Prostate gland (tissue), 2 donors: Measurements from ENCODE around the gene TREM1. TPM values are rescaled to one million over a fixed set of nuclear protein-coding genes. Genes with fewer than 3 reads are reported as not detected.

ENCODE experiments used
- DNase-seq: peaks from one replicate; pipeline ENCODE4 v3.0.0-alpha.2; 2019; ENCODE audit warnings: low spot score
- H3K27ac ChIP-seq, 2 donors: fragments of 200-600 bp; sonication (generic); 2 replicates each; pipeline ENCODE4 v1.5.1; 2017 to 2019
- H3K27me3 ChIP-seq: fragments of 200-600 bp; sonication (generic); replicated peaks from 2 replicates; pipeline ENCODE4 v1.5.1; 2019; ENCODE audit not compliant: insufficient read depth
- H3K36me3 ChIP-seq, 2 donors: fragments of 200-600 bp; sonication (generic); 1 replicate in 1 of 2; 2 replicates in 1 of 2; pipeline versions ENCODE4 v1.5.1 to v1.8.1; 2017 to 2019
- H3K4me1 ChIP-seq: fragments of 200-600 bp; sonication (generic); replicated peaks from 2 replicates; pipeline ENCODE4 v1.5.1; 2019
- H3K4me3 ChIP-seq, 2 donors: fragments of 200-600 bp; sonication (generic); 2 replicates each; pipeline ENCODE4 v1.5.1; 2017 to 2019
- H3K9me3 ChIP-seq: fragments of 200-600 bp; sonication (generic); 2 replicates; pipeline ENCODE4 v1.5.1; 2017
- CTCF ChIP-seq, 4 experiments: fragments of 200-600 bp in 2 of 4; fragments of 450-650 bp in 2 of 4; sonication (generic) in 2 of 4; IDR thresholded peaks; 1 replicate in 3 of 4; 2 replicates in 1 of 4; pipeline ENCODE4 v1.5.1; 2016 to 2019; ENCODE audit warnings: antibody characterized with exemption in 4 of 4, mild to moderate bottlenecking in 2 of 4, moderate library complexity in 2 of 4
- POLR2A ChIP-seq: fragments of 450-650 bp; IDR thresholded peaks from one replicate; pipeline ENCODE4 v1.6.1; 2016; ENCODE audit warnings: antibody characterized with exemption, mild to moderate bottlenecking
- POLR2AphosphoS5 ChIP-seq: sonication (generic); formaldehyde crosslinking; IDR thresholded peaks from one replicate; pipeline ENCODE4 v1.6.1; 2017; ENCODE audit warnings: antibody characterized with exemption
- WGBS: methylation state at CpG from one replicate; pipeline ENCODE4 v1.1.5; 2018; 5-methylcytosine and 5-hydroxymethylcytosine counted together
- intact Hi-C: fragments of 100-400 bp; cut with DNase I; formaldehyde crosslinking; loops from one replicate; pipeline ENCODE4 v1.14.2; 2022
- total RNA-seq, 2 donors: library from RNA; depleted of rRNA; stranded (reverse); fragments of >200 nt; gene quantifications; one replicate each; pipeline ENCODE4 v1.1.0, GENCODE V29; 2016

The TREM1 gene
- total RNA-seq, 2 donors from 2014 or later: not detected

- Histone ChIP-seq H3K27me3 (peaks cover 1% of the 10 kb centered on the region), H3K36me3 (no peaks in the 10 kb centered on the region), H3K4me1 (no peaks in the 10 kb centered on the region), H3K4me3 (no peak overlapping the region), H3K9me3 (no peaks in the 10 kb centered on the region), H3K27ac (no peak overlapping the region)
- WGBS: 85% methylated on average over 1 of the region's 1 CpG
- TF ChIP-seq POLR2A (no peak), POLR2AphosphoS5 (no peak), CTCF (IDR thresholded peaks at IDR 0.05) (no peak)
- intact Hi-C loops: loop anchor here (5.0 kb wide), 1 partner anchor 1334 kb away; no protein-coding TSS in a partner anchor
- DNase-seq: no peak
These were observed 29.6 kb upstream of the TREM1 start for GRCh38 chr6:41315943-41316620.

GRCh38 chr6:41315203-41315602 is 28.7 kb upstream of the TREM1 start:
- no peaks in the 10 kb centered on the region for H3K9me3 ChIP-seq
- intact Hi-C loops: loop anchor here (5.0 kb wide), 1 partner anchor 1333 kb away; no protein-coding TSS in a partner anchor
- 41% methylated on average over 2 of the region's 2 CpGs for WGBS
- H3K27me3 ChIP-seq: peaks cover 1% of the 10 kb centered on the region
- H3K4me3 ChIP-seq: no peak overlapping the region
- H3K36me3 ChIP-seq: no peaks in the 10 kb centered on the region
- TF ChIP-seq CTCF (IDR thresholded peaks at IDR 0.05): no peak
- TF ChIP-seq POLR2A: no peak
- TF ChIP-seq POLR2AphosphoS5: no peak
- DNase-seq: no peak
- no peaks in the 10 kb centered on the region for H3K4me1 ChIP-seq
- no peak overlapping the region for H3K27ac ChIP-seq

- no peaks in the 10 kb centered on the region for H3K9me3 ChIP-seq
- H3K36me3 ChIP-seq: no peaks in the 10 kb centered on the region
- peak; percentile 61 for DNase-seq
- 20% methylated on average over 13 of the region's 13 CpGs for WGBS
- H3K4me1 ChIP-seq: no peaks in the 10 kb centered on the region
- intact Hi-C loops: loop anchor here (5.0 kb wide), 1 partner anchor 209 kb away; no protein-coding TSS in a partner anchor
- H3K27ac ChIP-seq: no peak overlapping the region
- H3K4me3 ChIP-seq: no peak overlapping the region
- no peaks in the 10 kb centered on the region for H3K27me3 ChIP-seq
- TF ChIP-seq CTCF (IDR thresholded peaks at IDR 0.05) (peak; percentile 29 to 62 (median 58)), POLR2A (no peak)
These were observed 19.8 kb upstream of the TREM1 start for GRCh38 chr6:41306187-41306854.

- TF ChIP-seq POLR2A (no peak), POLR2AphosphoS5 (no peak), CTCF (IDR thresholded peaks at IDR 0.05) (no peak)
- H3K4me3 ChIP-seq: no peak overlapping the region
- no peak overlapping the region for H3K27ac ChIP-seq
- H3K36me3 ChIP-seq: no peaks in the 10 kb centered on the region
- intact Hi-C loops: no loop called here
- WGBS: 78% methylated on average over 5 of the region's 5 CpGs
- H3K27me3 ChIP-seq: no peaks in the 10 kb centered on the region
- no peaks in the 10 kb centered on the region for H3K4me1 ChIP-seq
- no peaks in the 10 kb centered on the region for H3K9me3 ChIP-seq
- no peak for DNase-seq
These were observed 16.2 kb upstream of the TREM1 start for GRCh38 chr6:41302638-41303037.
